HG02973 (cell line): ENCODE data around the gene KIF3C.
"Not testable (repeated sequence)": the region's sequence is repeated elsewhere in the genome, so short reads cannot be mapped to it uniquely, and the experiment has no call there.

Experiments
- ATAC-seq: cut with Tn5 transposase; IDR thresholded peaks from one replicate; pipeline ENCODE4 v1.9.1; 2021; ENCODE audit warnings: moderate library complexity; ENCODE audit not compliant: unreplicated experiment

The KIF3C gene

GRCh38 chr2:25982273-25982967, at the start of gene KIF3C:
TSS of gene KIF3C (minus strand) at chr2:25982497. CDS start at chr2:25981917, 580 bp downstream.
- ATAC-seq: peak; percentile 67

GRCh38 chr2:26028083-26028482, 45.8 kb upstream of the KIF3C start:
- not testable (repeated sequence) for ATAC-seq

GRCh38 chr2:26025509-26025908, 43.2 kb upstream of the KIF3C start:
- ATAC-seq: no peak

DNA sequence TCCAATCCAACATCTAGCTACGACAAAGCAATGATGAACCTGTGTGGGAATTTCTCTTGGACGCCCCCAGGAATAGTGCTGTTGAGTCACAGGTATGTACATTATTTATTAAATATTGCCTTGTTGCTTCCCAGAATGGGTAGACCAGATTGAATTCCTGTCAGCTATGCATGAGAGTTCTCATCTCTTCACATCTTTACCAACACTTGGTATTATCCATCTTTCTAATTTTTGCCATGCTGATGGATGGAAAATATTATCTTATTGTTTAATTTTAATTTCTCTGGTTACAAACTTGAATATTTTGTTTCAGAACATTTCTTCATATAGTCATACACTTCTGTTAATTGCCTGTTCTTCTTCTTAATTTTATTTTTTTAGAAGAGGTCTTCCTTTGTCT, 42.0 kb upstream of the KIF3C start:
- no peak for ATAC-seq

- ATAC-seq: no peak
Measured at GRCh38 chr2:26020231-26020640, 37.9 kb upstream of the KIF3C start.

- no peak for ATAC-seq
Measured at GRCh38 chr2:26018184-26019055, 36.1 kb upstream of the KIF3C start.

GRCh38 chr2:26017464-26018183, 35.3 kb upstream of the KIF3C start:
- no peak for ATAC-seq

DNA sequence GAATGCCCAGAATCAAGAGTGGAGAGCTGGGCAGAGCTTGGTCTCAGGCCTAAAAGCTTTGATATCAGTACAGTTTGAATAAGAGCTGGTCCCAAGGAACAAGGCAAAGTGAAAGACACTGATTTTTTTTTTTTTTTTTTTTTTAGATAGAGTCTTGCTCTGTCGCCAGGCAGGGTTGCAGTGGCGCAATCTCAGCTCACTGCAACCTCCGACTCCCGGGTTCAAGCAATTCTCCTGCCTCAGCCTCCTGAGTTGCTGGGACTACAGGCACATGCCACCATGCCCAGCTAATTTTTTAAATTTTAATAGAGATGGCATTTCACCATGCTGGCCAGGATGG, 34.4 kb upstream of the KIF3C start:
- not testable (repeated sequence) for ATAC-seq

DNA sequence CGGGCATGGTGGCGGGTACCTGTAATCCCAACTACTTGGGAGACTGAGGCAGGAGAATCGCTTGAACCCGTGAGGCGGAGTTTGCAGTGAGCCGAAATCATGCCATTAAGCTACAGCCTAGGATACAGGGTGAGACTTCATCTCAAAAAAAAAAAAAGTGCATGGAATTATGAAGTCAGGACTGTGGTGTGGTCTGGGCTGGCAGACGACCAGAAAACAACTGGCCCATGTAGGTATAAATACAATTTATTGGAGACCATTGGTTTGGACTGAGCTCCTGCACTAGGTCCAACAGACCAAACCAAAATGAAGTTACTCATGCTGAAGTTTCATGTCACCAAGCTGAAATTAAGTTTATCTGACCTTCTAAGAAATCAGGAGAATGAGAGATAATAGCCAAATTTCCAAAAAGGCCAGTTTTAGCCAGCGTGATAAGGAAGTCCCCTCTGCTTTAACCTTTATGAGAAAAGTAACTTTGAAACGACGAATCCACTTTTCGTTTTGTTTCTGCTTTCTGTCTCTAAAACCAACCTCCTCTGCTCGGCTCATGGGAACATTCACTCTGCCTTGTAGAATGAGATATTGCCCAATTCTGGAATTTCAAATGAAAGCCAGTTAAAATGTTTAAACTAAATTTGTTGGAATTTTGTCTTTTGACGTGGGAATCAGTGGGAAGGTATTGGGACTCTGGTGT, 33.9 kb upstream of the KIF3C start:
- no peak for ATAC-seq

DNA sequence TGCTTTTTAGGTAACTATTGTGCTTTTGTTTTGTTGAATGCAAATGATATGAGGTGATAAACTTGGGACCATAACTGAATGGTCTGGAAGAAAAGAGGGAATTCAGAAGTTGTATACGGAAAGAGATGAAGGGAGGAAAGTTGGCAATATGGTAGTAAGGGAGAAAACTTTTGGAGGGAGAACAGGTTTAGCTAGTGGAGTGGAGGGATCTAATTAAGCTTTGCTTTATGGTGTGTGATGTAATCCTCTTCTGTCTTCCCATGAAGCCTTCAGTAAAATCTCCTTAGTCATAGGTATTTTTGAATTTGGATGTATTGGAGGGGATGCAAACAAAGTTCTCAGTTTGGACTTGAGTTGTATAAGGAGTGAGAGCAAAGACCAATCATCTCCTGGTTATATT, 31.4 kb upstream of the KIF3C start:
- ATAC-seq: no peak

GRCh38 chr2:26011990-26012856, 29.9 kb upstream of the KIF3C start:
- no peak for ATAC-seq

- no peak for ATAC-seq
Measured at GRCh38 chr2:26011609-26011989, 29.3 kb upstream of the KIF3C start.

DNA sequence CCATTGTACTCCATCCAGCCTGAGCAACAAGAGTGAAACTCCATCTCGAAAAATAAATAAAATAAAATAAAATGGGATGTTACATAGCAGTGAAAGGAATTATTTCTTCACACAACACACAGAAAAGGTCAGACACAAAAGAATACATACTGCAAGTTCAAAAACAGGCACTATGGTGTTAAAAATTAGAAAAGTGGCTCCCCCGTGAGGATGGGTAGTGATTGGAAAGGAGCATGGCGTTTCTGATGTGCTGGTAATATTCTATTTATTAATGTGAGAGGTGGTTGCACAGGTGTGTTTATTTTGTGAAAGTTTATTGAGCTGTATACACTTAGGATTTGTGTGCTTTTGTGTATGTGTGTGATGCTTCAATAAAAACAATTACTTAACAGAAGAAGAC, 28.6 kb upstream of the KIF3C start:
- no peak for ATAC-seq

DNA sequence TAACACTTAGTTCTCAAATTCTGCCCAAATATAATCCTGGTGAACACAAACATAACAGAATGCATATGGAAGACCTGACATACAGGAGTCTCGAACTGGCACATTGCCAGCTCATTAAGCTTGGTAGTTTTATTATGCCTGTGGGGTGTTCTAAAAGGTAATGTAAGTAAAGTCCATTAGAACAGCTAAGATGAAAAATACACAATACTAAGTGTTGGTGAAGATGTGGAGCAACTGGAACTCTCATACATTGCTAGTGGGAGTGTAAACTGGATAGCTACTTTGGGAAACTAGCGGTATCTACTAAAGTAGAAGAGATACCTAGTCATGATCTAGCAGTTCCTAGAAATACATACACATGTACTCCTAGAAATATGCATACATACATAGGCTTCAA, 27.3 kb upstream of the KIF3C start:
- no peak for ATAC-seq

DNA sequence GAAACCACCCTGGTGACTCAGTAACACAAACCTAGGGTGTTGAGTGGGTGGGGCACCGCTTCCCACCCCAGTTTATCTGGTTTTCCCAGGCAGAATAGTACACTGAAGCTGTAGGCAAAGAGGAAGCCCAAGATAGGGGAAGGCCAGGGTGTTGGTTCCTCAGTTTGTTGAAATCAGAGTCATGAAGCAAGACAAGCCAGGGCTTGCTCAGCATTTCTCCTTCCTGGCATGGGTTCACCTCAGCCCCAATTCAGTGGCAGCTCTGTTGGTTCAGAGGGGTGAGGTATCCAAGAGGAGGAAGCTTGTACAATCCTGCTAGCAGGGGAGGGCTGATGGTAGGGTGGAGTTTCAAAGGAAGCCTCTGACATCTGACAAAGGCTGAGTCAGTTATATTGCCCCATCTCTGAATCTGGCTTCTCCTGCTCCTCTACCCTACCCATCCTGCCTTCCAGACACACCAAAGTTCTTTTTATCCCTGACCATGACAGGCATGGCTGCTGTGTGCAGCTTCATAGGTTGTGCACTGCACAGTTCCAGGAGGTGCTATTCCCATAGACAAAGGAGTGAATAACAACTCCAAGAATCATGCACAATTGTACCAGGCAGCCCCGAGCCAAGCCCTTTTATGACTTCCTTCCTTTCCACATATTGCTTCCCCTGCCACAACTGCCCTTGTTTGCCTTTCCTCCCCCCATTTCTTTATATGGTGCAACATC, 26.7 kb upstream of the KIF3C start:
- ATAC-seq: no peak

- no peak for ATAC-seq
Measured at GRCh38 chr2:26008095-26008494, 25.8 kb upstream of the KIF3C start.

GRCh38 chr2:26002632-26003310, 20.5 kb upstream of the KIF3C start:
- no peak for ATAC-seq

DNA sequence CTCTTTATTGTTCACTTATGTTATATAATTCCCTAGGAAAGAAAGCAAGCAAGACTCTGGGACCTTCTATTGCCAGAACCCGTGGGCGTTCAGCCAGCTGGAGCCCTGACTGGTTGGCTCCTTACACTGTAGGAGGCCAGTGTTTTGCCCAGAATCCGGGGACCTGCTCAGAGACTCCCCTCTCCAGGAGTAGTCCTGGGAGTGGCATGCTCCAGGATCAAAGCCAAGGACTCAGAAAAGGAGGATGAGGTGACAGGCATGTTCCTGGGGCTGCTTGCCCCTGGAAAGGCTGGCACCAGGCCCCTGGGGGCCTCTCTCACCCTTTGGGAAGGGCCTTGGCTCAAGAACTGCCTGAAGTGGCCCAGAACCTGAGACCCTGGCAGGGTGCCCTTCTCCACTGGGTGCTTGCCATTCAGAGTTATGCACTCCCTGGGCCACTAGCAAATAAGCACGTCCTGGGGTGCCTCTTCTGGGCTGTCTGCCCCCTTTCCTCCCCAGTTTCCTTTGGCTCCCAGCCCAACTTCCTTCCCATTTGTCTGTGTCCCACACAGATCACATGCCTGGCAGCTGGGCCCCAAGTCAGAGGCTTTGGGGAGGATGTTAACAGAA, 19.6 kb upstream of the KIF3C start:
- ATAC-seq: no peak
